Activated CD8-positive, alpha-beta memory T cell treated with anti-CD3 and anti-CD28 coated beads, Interleukin-2, amount 50 U/mL, for 4 hours (primary cell): ENCODE results near the gene FOXP2.
"Not testable (repeated sequence)": the region's sequence is repeated elsewhere in the genome, so short reads cannot be mapped to it uniquely, and the experiment has no call there.

Source experiments
- DNase-seq: peaks from one replicate; pipeline ENCODE4 v3.0.0-alpha.2; 2020

FOXP2 gene

GRCh38 chr7:114507381-114507780 is 92.8 kb downstream of the FOXP2 start:
- no peak for DNase-seq

GRCh38 chr7:114508086-114508485 is 93.5 kb downstream of the FOXP2 start:
- no peak for DNase-seq

- DNase-seq: not testable (repeated sequence)
Measured at GRCh38 chr7:114510824-114511223, 96.2 kb downstream of the FOXP2 start.

GRCh38 chr7:114519240-114519639 is 104.6 kb downstream of the FOXP2 start:
- DNase-seq: no peak

GRCh38 chr7:114522081-114522480 is 107.5 kb downstream of the FOXP2 start:
- no peak for DNase-seq

GRCh38 chr7:114527589-114527988 is 113.0 kb downstream of the FOXP2 start:
- no peak for DNase-seq

GRCh38 chr7:114530057-114530611 is 115.5 kb downstream of the FOXP2 start:
- DNase-seq: no peak

- DNase-seq: no peak
Measured at GRCh38 chr7:114531326-114531725, 116.7 kb downstream of the FOXP2 start.

- no peak for DNase-seq
Measured at GRCh38 chr7:114533131-114533530, 118.5 kb downstream of the FOXP2 start.

- no peak for DNase-seq
Measured at GRCh38 chr7:114534953-114535352, 120.3 kb downstream of the FOXP2 start.

GRCh38 chr7:114539575-114539974 is 125.0 kb downstream of the FOXP2 start:
- no peak for DNase-seq

GRCh38 chr7:114540291-114540690 is 125.7 kb downstream of the FOXP2 start:
- no peak for DNase-seq

- not testable (repeated sequence) for DNase-seq
Measured at GRCh38 chr7:114547346-114547745, 132.7 kb downstream of the FOXP2 start.

- DNase-seq: no peak
Measured at GRCh38 chr7:114548081-114548980, 133.7 kb downstream of the FOXP2 start.

GRCh38 chr7:114554781-114555537 is 140.3 kb downstream of the FOXP2 start:
- DNase-seq: no peak

- no peak for DNase-seq
Measured at GRCh38 chr7:114567416-114567815, 152.8 kb downstream of the FOXP2 start.

GRCh38 chr7:114569220-114569619 is 154.6 kb downstream of the FOXP2 start:
- no peak for DNase-seq

GRCh38 chr7:114574384-114574783 is 159.8 kb downstream of the FOXP2 start:
- no peak for DNase-seq

GRCh38 chr7:114575098-114575497 is 160.5 kb downstream of the FOXP2 start:
- no peak for DNase-seq

GRCh38 chr7:114580963-114581362 is 166.3 kb downstream of the FOXP2 start:
- DNase-seq: not testable (repeated sequence)

- no peak for DNase-seq
Measured at GRCh38 chr7:114588506-114588905, 173.9 kb downstream of the FOXP2 start.

- DNase-seq: no peak
Measured at GRCh38 chr7:114589436-114589835, 174.8 kb downstream of the FOXP2 start.

GRCh38 chr7:114590298-114590697 is 175.7 kb downstream of the FOXP2 start:
- DNase-seq: no peak

- DNase-seq: no peak
Measured at GRCh38 chr7:114598946-114599345, 184.3 kb downstream of the FOXP2 start.
